GM19193 (cell line): Measurements from ENCODE around the gene NECTIN1.

ENCODE experiments used
- POLR2A ChIP-seq: IDR thresholded peaks from 4 replicates; pipeline ENCODE4 v1.6.1; 2011; ENCODE audit not compliant: insufficient read depth, insufficient read length; ENCODE audit errors: extremely low read depth

The NECTIN1 gene

GRCh38 chr11:119650251-119650650 lies 78.7 kb downstream of the NECTIN1 start:
- no peak for TF ChIP-seq POLR2A

DNA sequence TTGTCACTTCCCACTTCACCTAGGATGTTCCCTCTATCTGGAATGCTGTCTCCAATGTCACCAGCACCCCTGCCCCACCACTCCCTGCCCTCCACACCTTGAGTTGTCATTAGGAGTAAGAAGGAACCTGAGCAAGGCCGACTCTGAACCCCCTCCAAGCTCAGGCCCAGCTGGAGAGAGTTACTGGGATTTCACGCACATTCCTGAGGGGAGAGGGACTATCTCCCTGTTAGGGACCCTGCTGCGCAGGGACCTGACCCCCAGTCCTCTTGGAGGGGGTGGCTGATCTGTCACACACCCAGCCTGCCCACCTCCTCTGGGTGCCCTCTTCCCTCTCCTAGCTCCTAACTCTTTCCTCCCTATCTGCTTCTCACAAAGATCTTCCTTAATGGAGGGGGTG lies 81.7 kb downstream of the NECTIN1 start:
- TF ChIP-seq POLR2A, result no peak

GRCh38 chr11:119645018-119645417 lies 84.0 kb downstream of the NECTIN1 start:
- TF ChIP-seq POLR2A, result no peak

- no peak for TF ChIP-seq POLR2A
Measured at GRCh38 chr11:119644502-119644901, 84.5 kb downstream of the NECTIN1 start.

DNA sequence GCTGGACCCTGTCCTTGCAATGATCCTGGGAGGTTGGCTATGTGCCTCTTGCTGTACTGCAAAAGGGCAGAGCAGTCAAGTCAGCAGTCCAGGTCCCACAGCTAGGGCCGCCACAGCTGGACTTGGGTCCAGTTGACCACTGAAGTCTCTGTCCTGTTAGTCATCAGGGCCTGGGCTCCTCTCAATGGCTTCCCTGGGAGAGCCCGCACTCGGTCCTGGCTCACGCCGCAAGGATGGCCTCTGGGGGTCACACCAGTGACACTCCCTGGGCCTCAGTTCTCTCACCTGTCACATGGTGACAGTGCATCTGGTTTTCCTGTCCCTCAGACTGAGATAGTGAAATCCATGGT lies 85.1 kb downstream of the NECTIN1 start:
- TF ChIP-seq POLR2A, result no peak

DNA sequence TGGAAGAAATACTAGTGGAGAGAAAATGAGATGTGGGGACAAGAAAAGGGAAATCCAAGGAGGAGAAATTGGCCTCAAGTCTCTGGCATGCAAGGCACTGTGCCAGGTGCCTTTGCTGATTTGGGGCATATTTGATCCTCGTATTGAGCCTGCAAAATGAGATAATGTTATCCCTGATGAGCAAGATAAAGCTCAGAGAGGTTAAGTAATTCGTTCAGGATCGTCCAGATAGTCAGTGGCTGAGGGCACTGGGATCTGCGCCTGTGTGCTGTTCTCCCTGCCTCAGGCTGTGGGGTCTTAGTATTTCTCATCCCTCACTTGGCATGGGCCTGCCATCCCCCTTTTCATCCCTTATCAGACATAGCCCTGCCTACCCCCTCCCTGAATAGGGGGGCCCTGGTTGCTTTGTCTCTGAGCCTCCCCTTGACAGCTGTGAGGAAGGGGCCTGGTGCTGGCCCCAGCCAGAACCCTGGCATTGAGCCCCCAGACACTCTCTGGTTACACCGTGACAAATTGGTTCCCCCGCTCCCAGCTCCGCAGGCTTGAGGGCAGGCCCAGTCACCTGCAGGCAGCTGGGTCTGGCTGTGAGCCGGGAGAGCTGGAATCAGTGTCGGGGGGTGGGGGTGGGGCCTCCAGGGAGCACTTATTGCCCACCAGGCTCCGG lies 85.7 kb downstream of the NECTIN1 start:
- no peak for TF ChIP-seq POLR2A

DNA sequence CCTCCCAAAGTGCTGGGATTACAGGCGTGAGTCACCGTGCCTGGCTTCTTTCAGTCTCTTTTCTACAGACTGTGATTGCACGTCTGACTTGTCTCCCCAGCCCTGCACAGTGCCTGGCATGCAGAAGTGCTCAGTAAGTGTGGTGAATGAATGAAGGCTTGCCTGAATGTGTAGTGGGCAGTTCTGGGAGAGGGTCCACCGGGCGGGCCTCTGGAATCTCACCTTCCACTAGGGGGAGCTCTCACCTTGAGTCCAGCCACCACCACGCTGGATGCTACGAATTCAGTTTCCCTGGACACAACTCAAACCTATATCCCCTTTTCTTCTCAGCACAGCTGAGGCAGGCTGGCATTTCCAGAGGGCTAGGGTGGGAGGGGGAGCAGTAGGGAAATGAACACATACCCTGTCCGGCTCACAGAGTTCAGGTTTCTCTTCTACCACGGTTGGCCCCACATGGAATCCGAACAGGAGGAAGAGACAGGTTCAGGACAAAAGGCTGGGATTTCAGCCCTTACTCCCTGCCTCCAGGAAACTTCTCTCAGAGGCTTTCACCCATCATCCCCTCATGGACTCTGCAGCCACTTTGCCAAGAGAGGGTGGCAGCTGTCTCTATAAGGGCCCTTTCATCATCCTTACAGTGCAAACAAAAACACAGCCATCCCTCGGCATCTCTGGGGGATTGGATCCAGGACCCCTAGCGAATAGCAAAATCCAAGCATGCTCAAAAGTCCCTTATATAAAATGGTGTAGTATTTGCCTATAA lies 86.8 kb downstream of the NECTIN1 start:
- TF ChIP-seq POLR2A, result no peak

DNA sequence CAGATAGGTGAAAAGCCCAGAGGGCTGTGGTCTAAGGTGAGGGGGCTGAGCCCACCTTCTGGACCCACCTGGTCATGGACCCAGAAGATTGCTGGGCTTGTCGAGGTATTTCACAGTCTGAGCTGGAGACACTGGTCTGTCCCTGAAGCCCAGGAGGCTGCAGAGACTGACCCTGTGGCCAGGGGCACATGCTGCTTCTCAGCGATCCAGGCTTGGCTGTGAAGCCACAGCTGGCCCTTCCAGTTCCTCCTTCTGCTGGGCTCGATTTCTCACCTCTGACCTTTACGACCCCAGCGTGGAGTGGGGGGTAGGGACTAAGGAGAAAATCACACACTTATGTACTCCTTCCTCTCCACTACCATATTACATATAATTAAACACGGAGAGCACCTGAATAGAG lies 88.5 kb downstream of the NECTIN1 start:
- TF ChIP-seq POLR2A, result no peak

- TF ChIP-seq POLR2A, result no peak
Measured at GRCh38 chr11:119639642-119640205, 89.3 kb downstream of the NECTIN1 start.

DNA sequence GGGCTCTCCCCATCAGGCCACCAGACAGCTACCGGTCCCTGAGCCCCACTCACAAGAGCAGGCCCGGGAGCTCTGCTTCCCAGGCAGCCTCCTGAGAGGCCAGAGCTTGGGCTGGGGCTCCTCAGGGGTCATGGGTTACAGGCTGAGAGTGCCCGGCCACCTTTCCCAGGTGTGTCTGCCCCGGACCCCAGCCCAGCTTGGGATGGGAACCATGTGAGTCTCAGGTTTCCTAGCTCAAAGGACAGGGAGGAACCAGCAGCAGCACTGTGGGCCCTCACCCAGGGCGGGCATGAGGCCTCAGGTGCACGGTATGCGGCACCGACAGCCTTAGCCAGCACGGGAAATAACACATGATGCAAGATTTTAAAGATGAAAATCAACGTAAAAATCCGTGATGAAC lies 90.1 kb downstream of the NECTIN1 start:
- TF ChIP-seq POLR2A, result no peak

DNA sequence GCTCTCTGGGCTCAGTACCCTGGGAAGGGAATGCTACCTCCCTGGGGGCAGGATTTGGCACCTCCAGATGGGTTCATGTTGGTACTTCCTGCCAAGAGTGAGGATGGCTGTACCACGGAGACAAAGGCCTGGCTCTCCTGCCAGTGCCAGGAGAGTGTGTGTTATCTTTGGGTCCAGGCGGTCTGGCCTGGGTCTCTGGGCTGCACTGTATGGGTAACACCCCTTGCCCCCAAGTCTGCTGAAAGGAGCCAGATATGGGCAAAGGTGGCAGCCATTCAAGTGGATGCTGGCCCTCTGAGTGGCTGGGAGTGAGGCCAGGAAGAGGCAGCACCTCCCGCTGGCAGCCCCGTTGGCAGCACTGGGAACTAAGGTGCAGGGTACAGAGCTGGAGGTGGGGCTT lies 91.5 kb downstream of the NECTIN1 start:
- TF ChIP-seq POLR2A, result no peak

- TF ChIP-seq POLR2A, result no peak
Measured at GRCh38 chr11:119635776-119636175, 93.2 kb downstream of the NECTIN1 start.

DNA sequence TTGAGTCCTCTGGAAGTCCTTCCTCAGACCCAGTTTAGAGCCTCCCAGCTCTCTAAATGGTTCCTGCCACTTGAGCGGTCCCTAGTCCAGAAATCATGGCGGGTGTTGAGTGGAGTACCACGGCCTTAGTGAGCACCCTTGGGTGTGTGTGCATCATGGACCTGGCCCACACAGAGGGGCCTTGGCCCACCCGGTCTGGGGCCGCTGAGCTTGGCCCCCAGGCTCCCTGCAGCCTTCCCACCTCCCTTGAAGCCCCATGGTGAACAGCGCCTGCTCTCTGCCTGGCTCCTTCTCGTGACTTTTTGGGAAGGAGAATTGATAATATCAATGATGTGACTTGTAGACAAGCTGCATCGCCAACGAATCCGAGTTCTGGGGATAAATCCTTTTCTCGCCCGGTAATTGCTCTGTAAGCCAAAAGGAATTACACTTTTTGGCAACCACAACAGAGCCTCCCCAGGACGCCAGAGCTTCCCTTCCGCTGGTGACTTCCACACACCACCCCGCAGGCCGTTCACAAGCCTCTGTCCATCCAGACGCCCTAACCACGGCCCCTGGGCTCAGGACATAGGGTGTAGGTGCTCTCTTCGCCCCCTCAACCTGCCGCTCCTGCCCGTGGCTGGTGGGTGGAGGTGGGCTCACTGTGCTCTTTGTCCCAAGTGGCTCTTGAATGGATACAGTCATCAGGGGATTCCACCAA lies 93.8 kb downstream of the NECTIN1 start:
- TF ChIP-seq POLR2A, result no peak

- no peak for TF ChIP-seq POLR2A
Measured at GRCh38 chr11:119634301-119634700, 94.7 kb downstream of the NECTIN1 start.

DNA sequence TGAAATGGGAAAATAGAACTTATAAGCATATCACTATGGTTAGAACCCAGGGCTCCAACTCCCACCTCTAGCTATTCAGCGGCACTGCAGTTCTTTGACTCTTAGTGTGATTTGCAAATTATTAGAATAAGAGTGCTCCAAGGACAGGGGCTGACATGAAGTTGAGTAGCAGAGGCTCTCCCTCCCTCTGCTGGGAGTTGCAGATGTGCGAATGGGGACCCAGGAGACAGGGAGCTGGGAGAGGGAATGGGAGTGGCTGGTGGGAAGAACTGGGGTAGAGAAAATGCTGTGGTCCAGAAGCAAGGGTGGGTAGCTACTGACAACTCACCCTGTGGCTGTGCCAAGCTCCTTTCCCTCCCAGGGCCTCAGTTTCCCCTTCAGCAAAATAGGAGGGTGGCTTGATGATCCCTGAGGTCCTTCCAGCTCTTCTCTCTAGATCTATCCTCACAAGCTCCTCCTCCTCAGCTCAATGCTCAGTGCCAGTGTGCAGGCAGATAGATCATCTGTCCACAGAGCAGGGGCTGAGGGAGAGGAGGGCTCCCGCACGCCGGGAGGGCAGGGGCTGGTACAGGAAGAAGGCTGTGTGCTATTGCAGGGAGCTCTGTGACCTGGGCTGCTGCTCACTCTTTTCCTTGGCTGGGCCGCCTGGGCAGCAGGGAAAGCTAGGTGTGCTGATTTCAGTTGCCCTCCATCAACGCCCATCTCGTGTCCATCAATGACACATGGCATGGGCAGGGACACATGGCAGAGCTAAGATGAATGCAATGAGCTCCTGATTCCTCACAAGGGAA lies 99.0 kb downstream of the NECTIN1 start:
- TF ChIP-seq POLR2A, result no peak
